ENCODE measurements around the gene HLA-C. TPM values are rescaled to one million over a fixed set of nuclear protein-coding genes. Genes with fewer than 3 reads are reported as not detected.
A peak's percentile ranks its signal among the peaks of the same experiment; 100 is the strongest.

HLA-C gene
- total RNA-seq, 4 donors from 2014 or later: 106 to 510 (median 336) TPM

DNA sequence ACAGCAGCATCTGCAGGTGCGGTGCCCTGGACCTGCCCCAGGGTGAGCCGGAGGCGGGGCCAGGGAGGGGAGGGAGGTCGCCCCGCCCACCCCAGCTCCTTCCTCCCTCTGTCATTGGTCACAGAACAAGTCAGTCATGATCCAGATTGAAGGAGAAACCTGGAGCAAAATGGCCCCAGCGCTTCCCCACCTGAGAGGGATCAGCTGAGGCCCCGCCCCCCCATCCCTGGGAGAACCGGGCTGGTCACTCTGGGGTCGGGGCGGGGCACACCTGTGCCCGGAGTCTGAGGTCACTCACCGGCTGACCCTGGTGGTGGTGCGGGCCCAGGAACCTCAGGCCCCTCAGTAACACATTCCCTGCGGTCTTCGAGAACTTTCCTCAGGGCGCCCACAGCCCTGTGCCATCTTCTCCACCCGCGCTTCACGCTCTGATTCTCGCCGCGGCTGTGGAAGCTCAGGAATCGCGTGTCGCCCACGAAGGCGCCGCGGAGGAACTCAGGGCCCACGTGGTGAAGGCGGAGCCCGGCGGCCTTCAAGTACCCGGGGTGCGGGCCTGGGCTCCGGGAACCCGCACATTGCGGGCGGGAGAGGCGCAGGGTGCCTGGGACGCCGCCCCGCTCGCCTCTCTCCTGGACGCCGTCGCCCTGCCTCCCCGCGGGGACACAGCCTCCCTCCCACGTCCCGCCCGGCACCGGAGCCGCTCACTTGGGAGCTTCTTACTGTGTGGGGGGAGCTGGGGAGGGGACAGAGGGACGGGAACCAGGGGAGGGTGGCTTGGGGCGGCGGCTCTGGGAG, 36.4 kb upstream of the HLA-C start:
- Histone ChIP-seq H3K36me3 (no peaks in the 10 kb centered on the region), H3K27me3 (peaks cover 41% of the 10 kb centered on the region), H3K27ac (no peak overlapping the region), H3K4me1 (peaks cover 12% of the 10 kb centered on the region), H3K9me3 (no peaks in the 10 kb centered on the region), H3K4me3 (peak overlapping the region; percentile 47)
- no peak for DNase-seq (ENCODE audit: low spot score in 2 of 2)
- no peak for TF ChIP-seq EP300 (IDR thresholded peaks at IDR 0.05)
- TF ChIP-seq POLR2A (IDR thresholded peaks at IDR 0.05): no peak
- 0% methylated on average over 1 of the region's 57 CpGs for WGBS

DNA sequence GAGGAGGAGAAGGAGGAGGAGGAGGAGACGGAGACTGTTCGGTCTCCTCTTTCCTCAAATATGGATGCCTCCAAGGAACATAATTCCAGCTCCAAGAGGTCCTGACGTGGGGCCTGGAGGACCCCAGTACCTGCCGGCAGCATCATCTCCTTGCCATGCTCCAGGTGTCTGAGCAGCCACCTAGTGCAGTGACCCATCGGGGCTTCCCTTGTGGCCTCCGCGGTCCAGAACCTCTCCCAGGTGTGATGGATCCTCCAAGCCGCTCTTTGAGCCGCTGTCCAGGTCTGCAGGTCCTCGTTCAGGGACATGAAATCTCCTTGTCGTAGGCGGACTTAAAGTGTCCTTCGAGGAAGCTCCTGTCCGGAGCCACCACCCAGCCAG, 35.8 kb upstream of the HLA-C start:
- no peaks in the 10 kb centered on the region for H3K9me3 ChIP-seq
- TF ChIP-seq EP300 (IDR thresholded peaks at IDR 0.05): no peak
- no peak for TF ChIP-seq POLR2AphosphoS5 (IDR thresholded peaks at IDR 0.05)
- TF ChIP-seq POLR2A (IDR thresholded peaks at IDR 0.05): no peak
- TF ChIP-seq, protein P1, sequence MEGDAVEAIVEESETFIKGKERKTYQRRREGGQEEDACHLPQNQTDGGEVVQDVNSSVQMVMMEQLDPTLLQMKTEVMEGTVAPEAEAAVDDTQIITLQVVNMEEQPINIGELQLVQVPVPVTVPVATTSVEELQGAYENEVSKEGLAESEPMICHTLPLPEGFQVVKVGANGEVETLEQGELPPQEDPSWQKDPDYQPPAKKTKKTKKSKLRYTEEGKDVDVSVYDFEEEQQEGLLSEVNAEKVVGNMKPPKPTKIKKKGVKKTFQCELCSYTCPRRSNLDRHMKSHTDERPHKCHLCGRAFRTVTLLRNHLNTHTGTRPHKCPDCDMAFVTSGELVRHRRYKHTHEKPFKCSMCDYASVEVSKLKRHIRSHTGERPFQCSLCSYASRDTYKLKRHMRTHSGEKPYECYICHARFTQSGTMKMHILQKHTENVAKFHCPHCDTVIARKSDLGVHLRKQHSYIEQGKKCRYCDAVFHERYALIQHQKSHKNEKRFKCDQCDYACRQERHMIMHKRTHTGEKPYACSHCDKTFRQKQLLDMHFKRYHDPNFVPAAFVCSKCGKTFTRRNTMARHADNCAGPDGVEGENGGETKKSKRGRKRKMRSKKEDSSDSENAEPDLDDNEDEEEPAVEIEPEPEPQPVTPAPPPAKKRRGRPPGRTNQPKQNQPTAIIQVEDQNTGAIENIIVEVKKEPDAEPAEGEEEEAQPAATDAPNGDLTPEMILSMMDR (IDR thresholded peaks at IDR 0.05): no peak
- DNase-seq (ENCODE audit: low spot score in 2 of 2): no peak
- H3K4me3 ChIP-seq: peak overlapping the region; percentile 47
- no peaks in the 10 kb centered on the region for H3K36me3 ChIP-seq
- 67% methylated on average over 8 of the region's 14 CpGs for WGBS
- no peak overlapping the region for H3K27ac ChIP-seq
- H3K4me1 ChIP-seq: peaks cover 12% of the 10 kb centered on the region
- H3K27me3 ChIP-seq: peaks cover 41% of the 10 kb centered on the region

DNA sequence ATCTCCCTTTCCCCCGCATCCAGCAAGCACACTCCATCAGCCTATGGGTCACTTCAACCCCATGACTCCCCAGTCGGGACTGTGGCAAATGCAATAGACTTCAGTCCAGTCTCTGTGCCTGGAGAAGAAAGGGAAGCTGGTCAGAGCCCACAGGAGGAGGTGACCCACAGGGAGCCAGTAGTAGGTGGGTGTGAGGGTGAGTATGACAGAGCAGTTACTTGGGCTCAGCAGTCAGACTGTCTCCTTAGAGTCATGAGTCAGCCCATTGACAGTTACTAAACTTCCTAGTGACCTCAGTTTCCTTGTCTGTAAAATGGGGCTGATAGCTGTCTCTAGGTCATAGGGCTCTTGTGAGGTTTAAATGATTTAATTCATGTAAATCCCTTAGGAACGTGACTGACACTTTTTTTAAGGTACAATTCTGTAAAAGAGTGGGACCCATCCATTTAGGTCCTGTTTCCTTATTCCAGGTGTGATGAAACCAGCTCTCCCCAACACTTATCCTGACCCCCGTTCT, 33.9 kb upstream of the HLA-C start:
- Histone ChIP-seq H3K9me3 (no peaks in the 10 kb centered on the region), H3K27ac (no peak overlapping the region), H3K36me3 (no peaks in the 10 kb centered on the region), H3K4me1 (peaks cover 12% of the 10 kb centered on the region), H3K27me3 (peaks cover 41% of the 10 kb centered on the region), H3K4me3 (no peak overlapping the region)
- TF ChIP-seq EP300 (IDR thresholded peaks at IDR 0.05): no peak
- no peak for TF ChIP-seq POLR2AphosphoS5 (IDR thresholded peaks at IDR 0.05)
- TF ChIP-seq, protein P1 (IDR thresholded peaks at IDR 0.05): no peak
- TF ChIP-seq POLR2A (IDR thresholded peaks at IDR 0.05): no peak
- DNase-seq (ENCODE audit: low spot score in 2 of 2): no peak
- WGBS: 83% methylated on average over 4 of the region's 4 CpGs

DNA sequence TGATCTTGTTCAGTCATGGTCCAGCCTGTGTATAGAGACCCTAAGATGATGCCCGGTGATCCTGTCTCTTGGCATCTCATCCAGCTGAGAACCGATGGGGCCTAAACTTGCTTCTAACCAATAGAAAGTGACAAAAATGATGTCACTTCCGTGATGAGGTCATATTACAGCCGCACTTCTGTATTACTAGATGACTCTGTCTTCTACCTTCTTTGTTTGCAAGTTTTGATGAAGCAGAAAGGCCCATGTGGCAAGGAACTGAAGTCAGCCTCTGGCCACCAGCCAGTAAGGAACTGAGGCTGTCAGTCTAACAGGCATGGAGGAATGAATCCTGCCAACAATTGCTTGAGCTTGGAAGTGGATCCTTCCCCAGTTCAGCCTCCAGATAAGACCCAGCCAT, 32.8 kb upstream of the HLA-C start:
- 77% methylated on average over 4 of the region's 4 CpGs for WGBS
- DNase-seq (ENCODE audit: low spot score in 2 of 2): no peak
- TF ChIP-seq POLR2AphosphoS5 (IDR thresholded peaks at IDR 0.05): no peak
- no peak for TF ChIP-seq EP300 (IDR thresholded peaks at IDR 0.05)
- TF ChIP-seq, protein P1 (IDR thresholded peaks at IDR 0.05): no peak
- no peak for TF ChIP-seq POLR2A (IDR thresholded peaks at IDR 0.05)
- Histone ChIP-seq H3K4me1 (peaks cover 12% of the 10 kb centered on the region), H3K36me3 (no peaks in the 10 kb centered on the region), H3K27ac (no peak overlapping the region), H3K9me3 (no peaks in the 10 kb centered on the region), H3K27me3 (peaks cover 38% of the 10 kb centered on the region), H3K4me3 (no peak overlapping the region)

DNA sequence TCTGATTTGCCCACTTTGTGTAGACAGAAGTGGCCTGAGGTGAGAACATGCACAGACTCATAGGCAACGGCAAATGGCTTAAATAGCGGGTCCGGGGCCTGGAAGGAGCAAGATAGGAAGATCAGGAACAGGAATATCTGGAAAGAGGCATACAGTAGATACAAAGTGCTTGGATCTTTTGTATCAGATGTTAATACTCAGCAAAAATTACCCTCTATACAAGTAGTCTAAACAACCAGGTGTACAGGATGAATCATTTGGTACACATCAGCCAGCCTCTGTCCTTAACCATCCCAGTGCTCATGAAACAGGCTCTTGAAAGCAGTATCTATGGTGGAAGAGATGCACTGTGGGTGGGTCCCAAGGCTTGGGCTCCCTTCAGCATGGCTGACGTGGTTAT, 28.9 kb upstream of the HLA-C start:
- Histone ChIP-seq H3K36me3 (no peaks in the 10 kb centered on the region), H3K9me3 (no peaks in the 10 kb centered on the region), H3K27ac (no peak overlapping the region), H3K27me3 (peaks cover 21% of the 10 kb centered on the region), H3K4me1 (no peaks in the 10 kb centered on the region), H3K4me3 (no peak overlapping the region)
- no peak for DNase-seq (ENCODE audit: low spot score in 2 of 2)
- 75% methylated on average over 4 of the region's 4 CpGs for WGBS
- no peak for TF ChIP-seq POLR2A (IDR thresholded peaks at IDR 0.05)
- TF ChIP-seq EP300 (IDR thresholded peaks at IDR 0.05): no peak
- no peak for TF ChIP-seq POLR2AphosphoS5 (IDR thresholded peaks at IDR 0.05)
- TF ChIP-seq, protein P1 (IDR thresholded peaks at IDR 0.05): no peak
